ENCODE measurements around the gene SORCS2.

The SORCS2 gene

GRCh38 chr4:7787681-7788141 is 595.4 kb downstream of the SORCS2 start:
- DNase-seq (ENCODE audit: low spot score) = no peak
- in situ Hi-C loops (cut with MboI; ENCODE audit: low pct_unique_long_range_greater_than_20kb, low sequenced_read_pairs, unreplicated experiment) = no loop called here
- no peak for TF ChIP-seq CTCF (IDR thresholded peaks at IDR 0.05; ENCODE audit: extremely low read depth, insufficient read depth, missing control alignments)

- in situ Hi-C loops (cut with MboI; ENCODE audit: low pct_unique_long_range_greater_than_20kb, low sequenced_read_pairs, unreplicated experiment) = no loop called here
- TF ChIP-seq CTCF (IDR thresholded peaks at IDR 0.05; ENCODE audit: extremely low read depth, insufficient read depth, missing control alignments) = no peak
- DNase-seq (ENCODE audit: low spot score) = no peak
Measured at GRCh38 chr4:7788193-7788592, 595.9 kb downstream of the SORCS2 start.

- no peak for TF ChIP-seq CTCF (IDR thresholded peaks at IDR 0.05; ENCODE audit: extremely low read depth, insufficient read depth, missing control alignments)
- DNase-seq (ENCODE audit: low spot score) = no peak
- in situ Hi-C loops (cut with MboI; ENCODE audit: low pct_unique_long_range_greater_than_20kb, low sequenced_read_pairs, unreplicated experiment) = no loop called here
Measured at GRCh38 chr4:7788694-7789425, 596.5 kb downstream of the SORCS2 start.

GRCh38 chr4:7790023-7790422 is 597.7 kb downstream of the SORCS2 start:
- no peak for TF ChIP-seq CTCF (IDR thresholded peaks at IDR 0.05; ENCODE audit: extremely low read depth, insufficient read depth, missing control alignments)
- in situ Hi-C loops (cut with MboI; ENCODE audit: low pct_unique_long_range_greater_than_20kb, low sequenced_read_pairs, unreplicated experiment) = no loop called here
- no peak for DNase-seq (ENCODE audit: low spot score)

- TF ChIP-seq CTCF (IDR thresholded peaks at IDR 0.05; ENCODE audit: extremely low read depth, insufficient read depth, missing control alignments) = no peak
- in situ Hi-C loops (cut with MboI; ENCODE audit: low pct_unique_long_range_greater_than_20kb, low sequenced_read_pairs, unreplicated experiment) = no loop called here
- no peak for DNase-seq (ENCODE audit: low spot score)
Measured at GRCh38 chr4:7790999-7791398, 598.7 kb downstream of the SORCS2 start.
